Neuronal stem cell (in vitro differentiated cells): ENCODE data around the gene MBP.

Source experiments
- DNase-seq: peaks from one replicate; pipeline ENCODE4 v3.0.0-alpha.2; 2013; ENCODE audit warnings: low spot score
- H2AFZ ChIP-seq: one replicate; pipeline ENCODE4 v1.6.1; 2013; ENCODE audit warnings: mild to moderate bottlenecking, low read length, inconsistent platforms
- H2AK5ac ChIP-seq: 2 replicates; pipeline ENCODE4 v1.6.1; 2013; ENCODE audit warnings: low read depth, mild to moderate bottlenecking, inconsistent platforms, low read length, moderate library complexity, mixed read lengths
- H2BK120ac ChIP-seq: 2 replicates; pipeline ENCODE4 v1.6.1; 2013; ENCODE audit warnings: low read depth, mild to moderate bottlenecking, inconsistent platforms, low read length, moderate library complexity, mixed read lengths
- H2BK12ac ChIP-seq: one replicate; pipeline ENCODE4 v1.6.1; 2013; ENCODE audit warnings: low read length, inconsistent platforms
- H2BK15ac ChIP-seq: 2 replicates; pipeline ENCODE4 v1.6.1; 2013; ENCODE audit warnings: mild to moderate bottlenecking, low read length, inconsistent platforms, mixed read lengths
- H2BK5ac ChIP-seq: one replicate; pipeline ENCODE4 v1.6.1; 2013; ENCODE audit warnings: inconsistent platforms, mild to moderate bottlenecking, low read length, moderate library complexity
- H3K14ac ChIP-seq: one replicate; pipeline ENCODE4 v1.6.1; 2013; ENCODE audit warnings: low read length, inconsistent platforms
- H3K18ac ChIP-seq: 2 replicates; pipeline ENCODE4 v1.6.1; 2013; ENCODE audit warnings: low read length, inconsistent platforms
- H3K23ac ChIP-seq: 2 replicates; pipeline ENCODE4 v1.6.1; 2013; ENCODE audit warnings: low read depth, mild to moderate bottlenecking, mixed read lengths, low read length, inconsistent platforms; ENCODE audit not compliant: poor library complexity
- H3K27ac ChIP-seq: replicated peaks from 3 replicates; pipeline ENCODE4 v1.5.1; 2013; ENCODE audit warnings: low read length, inconsistent platforms
- H3K27me3 ChIP-seq, 3 experiments: 2 replicates each; pipeline ENCODE4 v1.6.1; 2013; ENCODE audit warnings: low read length in 3 of 3, mild to moderate bottlenecking in 2 of 3, inconsistent platforms in 1 of 3, low read depth in 1 of 3, mixed read lengths in 1 of 3, moderate library complexity in 1 of 3; ENCODE audit not compliant: control insufficient read depth in 3 of 3, insufficient read depth in 3 of 3
- H3K36me3 ChIP-seq, 2 donors: replicated peaks in 1 of 2; 2 replicates each; pipeline ENCODE4 v1.6.1; 2013; ENCODE audit warnings: low read length in 2 of 2; ENCODE audit not compliant: control insufficient read depth in 2 of 2, insufficient read depth in 2 of 2
- H3K4ac ChIP-seq: 2 replicates; pipeline ENCODE4 v1.6.1; 2013; ENCODE audit warnings: inconsistent platforms, mild to moderate bottlenecking, low read length, moderate library complexity
- H3K4me1 ChIP-seq, 2 donors: 1 replicate in 1 of 2; 2 replicates in 1 of 2; pipeline ENCODE4 v1.6.1; 2013; ENCODE audit warnings: low read length in 2 of 2, low read depth in 1 of 2; ENCODE audit not compliant: control insufficient read depth in 2 of 2, insufficient read depth in 1 of 2
- H3K4me2 ChIP-seq: one replicate; pipeline ENCODE4 v1.6.1; 2013; ENCODE audit warnings: mild to moderate bottlenecking, low read length, inconsistent platforms; ENCODE audit not compliant: insufficient read depth, poor library complexity, severe bottlenecking
- H3K4me3 ChIP-seq, 2 donors: 2 replicates each; pipeline ENCODE4 v1.5.1; 2013; ENCODE audit warnings: low read length in 2 of 2, mild to moderate bottlenecking in 2 of 2, inconsistent platforms in 1 of 2, moderate library complexity in 1 of 2
- H3K79me1 ChIP-seq: one replicate; pipeline ENCODE4 v1.6.1; 2013; ENCODE audit warnings: low read depth, mild to moderate bottlenecking, inconsistent platforms, low read length, moderate library complexity
- H3K9ac ChIP-seq: one replicate; pipeline ENCODE4 v1.6.1; 2013; ENCODE audit warnings: mild to moderate bottlenecking, low read depth, low read length, inconsistent platforms; ENCODE audit not compliant: poor library complexity
- H3K9me3 ChIP-seq, 2 donors: replicated peaks in 1 of 2; 2 replicates each; pipeline versions ENCODE3 to v1.6.1; 2013; ENCODE audit warnings: low read length in 2 of 2, mild to moderate bottlenecking in 2 of 2, inconsistent platforms in 1 of 2, low read depth in 1 of 2, mixed read lengths in 1 of 2, moderate library complexity in 1 of 2; ENCODE audit not compliant: control insufficient read depth in 2 of 2, insufficient read depth in 1 of 2
- H4K8ac ChIP-seq: one replicate; pipeline ENCODE4 v1.6.1; 2013; ENCODE audit warnings: low read depth, mild to moderate bottlenecking, inconsistent platforms, low read length, moderate library complexity
- H4K91ac ChIP-seq: one replicate; pipeline ENCODE4 v1.6.1; 2013; ENCODE audit warnings: low read length, low read depth, mild to moderate bottlenecking, inconsistent platforms; ENCODE audit not compliant: poor library complexity
- WGBS, 2 donors: extraction: QIAGEN DNeasy Blood & Tissue Kit; methylation state at CpG; one replicate each; pipeline ENCODE4 v1.1.7; 2013; ENCODE audit warnings: missing lambda C conversion rate in 2 of 2, mixed read lengths in 1 of 2; ENCODE audit not compliant: insufficient read length in 2 of 2, insufficient replicate concordance in 1 of 2; ENCODE audit errors: extremely low coverage in 2 of 2; 5-methylcytosine and 5-hydroxymethylcytosine counted together

The MBP gene

GRCh38 chr18:77063260-77063659, 69.3 kb downstream of the MBP start:
- no peak overlapping the region for H2BK120ac ChIP-seq
- no peak overlapping the region for H2BK15ac ChIP-seq
- no peaks in the 10 kb centered on the region for H3K79me1 ChIP-seq
- H3K4me2 ChIP-seq: no peak overlapping the region
- peaks cover 0 to 9% of the 10 kb centered on the region in 2 donors for H3K4me1 ChIP-seq
- no peak overlapping the region for H2BK5ac ChIP-seq
- DNase-seq: no peak
- no peaks in the 10 kb centered on the region for H3K9me3 ChIP-seq
- no peak overlapping the region for H3K4me3 ChIP-seq
- H2BK12ac ChIP-seq: no peak overlapping the region
- no peak overlapping the region for H3K14ac ChIP-seq
- no peak overlapping the region for H4K8ac ChIP-seq
- no peak overlapping the region for H3K18ac ChIP-seq
- no peak overlapping the region for H3K27ac ChIP-seq
- no peak overlapping the region for H2AK5ac ChIP-seq
- no peak overlapping the region for H3K9ac ChIP-seq
- no peaks in the 10 kb centered on the region for H3K36me3 ChIP-seq
- WGBS, 2 donors: no CpG with 5 or more reads among the region's 7 CpGs
- H3K27me3 ChIP-seq: no peaks in the 10 kb centered on the region
- no peak overlapping the region for H2AFZ ChIP-seq
- no peak overlapping the region for H3K4ac ChIP-seq
- no peak overlapping the region for H3K23ac ChIP-seq
- H4K91ac ChIP-seq: no peak overlapping the region

- H3K18ac ChIP-seq: no peak overlapping the region
- H3K79me1 ChIP-seq: no peaks in the 10 kb centered on the region
- no CpG with 5 or more reads among the region's 12 CpGs for WGBS, 2 donors
- H2AFZ ChIP-seq: no peak overlapping the region
- no peak overlapping the region for H2BK12ac ChIP-seq
- no peak overlapping the region for H3K9ac ChIP-seq
- no peak overlapping the region for H4K91ac ChIP-seq
- H4K8ac ChIP-seq: no peak overlapping the region
- DNase-seq: no peak
- H2BK15ac ChIP-seq: no peak overlapping the region
- no peaks in the 10 kb centered on the region for H3K36me3 ChIP-seq
- H3K4me2 ChIP-seq: no peak overlapping the region
- H3K4ac ChIP-seq: no peak overlapping the region
- H2BK5ac ChIP-seq: no peak overlapping the region
- H3K9me3 ChIP-seq: no peaks in the 10 kb centered on the region
- H3K27me3 ChIP-seq: no peaks in the 10 kb centered on the region
- H3K23ac ChIP-seq: no peak overlapping the region
- no peak overlapping the region for H2AK5ac ChIP-seq
- H3K4me1 ChIP-seq: peaks cover 0 to 5% of the 10 kb centered on the region in 2 donors
- no peak overlapping the region for H3K4me3 ChIP-seq
- no peak overlapping the region for H3K27ac ChIP-seq
- H2BK120ac ChIP-seq: no peak overlapping the region
- no peak overlapping the region for H3K14ac ChIP-seq
Measured at GRCh38 chr18:77062518-77063003, 70.0 kb downstream of the MBP start.

GRCh38 chr18:77061946-77062517, 70.6 kb downstream of the MBP start:
- Histone ChIP-seq H3K36me3 (no peaks in the 10 kb centered on the region), H3K27me3 (no peaks in the 10 kb centered on the region), H4K91ac (no peak overlapping the region), H3K9ac (no peak overlapping the region), H2BK15ac (no peak overlapping the region), H2AK5ac (no peak overlapping the region), H3K79me1 (no peaks in the 10 kb centered on the region), H3K27ac (no peak overlapping the region), H2BK12ac (no peak overlapping the region), H4K8ac (no peak overlapping the region), H3K4me1 (peaks cover 0 to 2% of the 10 kb centered on the region in 2 donors), H3K23ac (no peak overlapping the region), H2BK120ac (no peak overlapping the region), H3K4ac (no peak overlapping the region), H3K14ac (no peak overlapping the region), H3K9me3 (no peaks in the 10 kb centered on the region), H3K4me3 (no peak overlapping the region), H3K18ac (no peak overlapping the region), H2BK5ac (no peak overlapping the region), H3K4me2 (no peak overlapping the region), H2AFZ (no peak overlapping the region)
- no CpG with 5 or more reads among the region's 15 CpGs for WGBS, 2 donors
- no peak for DNase-seq

GRCh38 chr18:77061281-77061945, 71.2 kb downstream of the MBP start:
- no peaks in the 10 kb centered on the region for H3K79me1 ChIP-seq
- DNase-seq: no peak
- H2BK120ac ChIP-seq: no peak overlapping the region
- H3K23ac ChIP-seq: no peak overlapping the region
- H3K18ac ChIP-seq: no peak overlapping the region
- peaks cover 0 to 3% (median 0%) of the 10 kb centered on the region in 3 experiments for H3K27me3 ChIP-seq
- no peak overlapping the region for H4K8ac ChIP-seq
- WGBS, 2 donors: no CpG with 5 or more reads among the region's 6 CpGs
- no peak overlapping the region for H2AFZ ChIP-seq
- H3K14ac ChIP-seq: no peak overlapping the region
- no peak overlapping the region for H2BK5ac ChIP-seq
- H4K91ac ChIP-seq: no peak overlapping the region
- H2BK15ac ChIP-seq: no peak overlapping the region
- no peak overlapping the region for H3K4me3 ChIP-seq
- H3K4me2 ChIP-seq: no peak overlapping the region
- H2AK5ac ChIP-seq: no peak overlapping the region
- H3K4me1 ChIP-seq: peaks cover 4 to 5% of the 10 kb centered on the region in 2 donors
- H3K4ac ChIP-seq: no peak overlapping the region
- H3K9ac ChIP-seq: no peak overlapping the region
- H2BK12ac ChIP-seq: no peak overlapping the region
- no peak overlapping the region for H3K27ac ChIP-seq
- H3K36me3 ChIP-seq: no peaks in the 10 kb centered on the region
- no peaks in the 10 kb centered on the region for H3K9me3 ChIP-seq
